Gastroesophageal sphincter (tissue), 4 donors: ENCODE data around the gene HSPA9. TPM values are rescaled to one million over a fixed set of nuclear protein-coding genes. Genes with fewer than 3 reads are reported as not detected.
A peak's percentile ranks its signal among the peaks of the same experiment; 100 is the strongest.

Experiments used
- ATAC-seq: fragments of 150-250 bp; one replicate; pipeline ENCODE4 v1.9.1; 2016; ENCODE audit warnings: mild to moderate bottlenecking, moderate library complexity
- H3K27ac ChIP-seq, 4 donors: fragments of 200-600 bp; sonication (generic) in 3 of 4; 1 replicate in 3 of 4; 2 replicates in 1 of 4; pipeline ENCODE4 v1.5.1; 2016 to 2019
- H3K27me3 ChIP-seq: fragments of 200-600 bp; sonication (generic); one replicate; pipeline ENCODE4 v1.5.1; 2019
- H3K36me3 ChIP-seq, 2 donors: fragments of 200-600 bp; sonication (generic); one replicate each; pipeline ENCODE4 v1.5.1; 2019; ENCODE audit warnings: control low read depth in 1 of 2
- H3K4me1 ChIP-seq, 3 donors: fragments of 200-600 bp; sonication (generic); 1 replicate in 2 of 3; 2 replicates in 1 of 3; pipeline ENCODE4 v1.5.1; 2016 to 2019; ENCODE audit warnings: control low read depth in 2 of 3
- H3K4me3 ChIP-seq, 2 donors: fragments of 200-600 bp; sonication (generic); one replicate each; pipeline ENCODE4 v1.5.1; 2019; ENCODE audit warnings: mild to moderate bottlenecking in 1 of 2, moderate library complexity in 1 of 2
- H3K9me3 ChIP-seq, 3 donors: fragments of 200-600 bp; sonication (generic); one replicate each; pipeline ENCODE4 v1.5.1; 2017 to 2019; ENCODE audit warnings: control low read depth in 2 of 3
- CTCF ChIP-seq, 4 experiments: fragments of 200-600 bp in 2 of 4; fragments of 450-650 bp in 2 of 4; sonication (generic) in 1 of 4; IDR thresholded peaks; one replicate each; pipeline ENCODE4 v1.5.1; 2017 to 2019; ENCODE audit warnings: antibody characterized with exemption in 4 of 4, mild to moderate bottlenecking in 2 of 4, moderate library complexity in 2 of 4
- EP300 ChIP-seq: sonication (generic); formaldehyde crosslinking; IDR thresholded peaks from one replicate; pipeline ENCODE4 v1.6.1; 2017; ENCODE audit warnings: antibody characterized with exemption, mild to moderate bottlenecking
- POLR2A ChIP-seq, 2 donors: fragments of 450-650 bp; IDR thresholded peaks; one replicate each; pipeline ENCODE4 v1.6.1; 2017; ENCODE audit warnings: antibody characterized with exemption in 2 of 2, mild to moderate bottlenecking in 2 of 2, moderate library complexity in 1 of 2
- POLR2AphosphoS5 ChIP-seq: sonication (generic); formaldehyde crosslinking; IDR thresholded peaks from one replicate; pipeline ENCODE4 v1.6.1; 2017; ENCODE audit warnings: antibody characterized with exemption
- WGBS, 2 donors: methylation state at CpG; one replicate each; pipeline ENCODE4 v1.1.5; 2018; ENCODE audit warnings: low coverage in 1 of 2; 5-methylcytosine and 5-hydroxymethylcytosine counted together
- total RNA-seq, 4 donors: library from RNA; depleted of rRNA; stranded (reverse); fragments of >200 nt; gene quantifications; one replicate each; pipeline ENCODE4 v1.1.0, GENCODE V29; 2016

HSPA9 gene
- total RNA-seq, 4 donors from 2014 or later: 201 to 367 (median 267) TPM

GRCh38 chr5:138541511-138542179 lies 33.6 kb downstream of the HSPA9 start:
- peak overlapping the region; percentile 90 to 95 for H3K4me3 ChIP-seq
- no peak for ATAC-seq
- peaks cover 11 to 79% (median 28%) of the 10 kb centered on the region in 3 donors for H3K4me1 ChIP-seq
- H3K27ac ChIP-seq: peak overlapping the region; percentile 95 to 99 (median 98)
- no peaks in the 10 kb centered on the region for H3K9me3 ChIP-seq
- 13 to 24% methylated on average over 6 of the region's 6 CpGs for whole genome bisulfite sequencing, 2 donors
- H3K27me3 ChIP-seq: no peaks in the 10 kb centered on the region
- H3K36me3 ChIP-seq: peaks cover 0 to 1% of the 10 kb centered on the region in 2 donors
- TF ChIP-seq POLR2A (IDR thresholded peaks at IDR 0.05) (no peak), CTCF (IDR thresholded peaks at IDR 0.05) (no peak), POLR2AphosphoS5 (no peak), EP300 (no peak)

- Histone ChIP-seq H3K27me3 (no peaks in the 10 kb centered on the region), H3K9me3 (no peaks in the 10 kb centered on the region), H3K4me3 (no peak overlapping the region), H3K4me1 (peaks cover 8 to 69% (median 11%) of the 10 kb centered on the region in 3 donors), H3K36me3 (peaks cover 0 to 8% of the 10 kb centered on the region in 2 donors), H3K27ac (no peak overlapping the region)
- no peak for ATAC-seq
- TF ChIP-seq POLR2AphosphoS5: no peak
- TF ChIP-seq POLR2A (IDR thresholded peaks at IDR 0.05): no peak
- TF ChIP-seq CTCF (IDR thresholded peaks at IDR 0.05): no peak
- no peak for TF ChIP-seq EP300
Observed at GRCh38 chr5:138539791-138540190, 35.4 kb downstream of the HSPA9 start.

GRCh38 chr5:138538943-138539627 lies 36.1 kb downstream of the HSPA9 start:
- H3K4me1 ChIP-seq: peaks cover 6 to 69% (median 6%) of the 10 kb centered on the region in 3 donors
- H3K36me3 ChIP-seq: peaks cover 0 to 8% of the 10 kb centered on the region in 2 donors
- TF ChIP-seq CTCF (IDR thresholded peaks at IDR 0.05): no peak
- TF ChIP-seq EP300: no peak
- no peak for TF ChIP-seq POLR2A (IDR thresholded peaks at IDR 0.05)
- TF ChIP-seq POLR2AphosphoS5: no peak
- no peaks in the 10 kb centered on the region for H3K9me3 ChIP-seq
- H3K27me3 ChIP-seq: no peaks in the 10 kb centered on the region
- no peak overlapping the region for H3K4me3 ChIP-seq
- ATAC-seq: no peak
- H3K27ac ChIP-seq: no peak overlapping the region
- 69 to 72% methylated on average over 2 of the region's 2 CpGs for WGBS, 2 donors

- Histone ChIP-seq H3K4me3 (no peak overlapping the region), H3K9me3 (no peaks in the 10 kb centered on the region), H3K4me1 (peaks cover 6 to 80% (median 6%) of the 10 kb centered on the region in 3 donors), H3K36me3 (peaks cover 0 to 15% of the 10 kb centered on the region in 2 donors), H3K27ac (no peak overlapping the region), H3K27me3 (no peaks in the 10 kb centered on the region)
- no peak for TF ChIP-seq EP300
- TF ChIP-seq CTCF (IDR thresholded peaks at IDR 0.05): peak in 1 of 4 experiments; percentile 23
- no peak for ATAC-seq
- 59% methylated on average over 4 of the region's 4 CpGs; no CpG with 5 or more reads in 1 of the 2 donors for WGBS, 2 donors
Observed at GRCh38 chr5:138536665-138537315, 38.4 kb downstream of the HSPA9 start.
